Ureter (tissue), 1 donor: ENCODE measurements around the gene CHST11. TPM values are rescaled to one million over a fixed set of nuclear protein-coding genes. Genes with fewer than 3 reads are reported as not detected.

Experiments
- DNase-seq: peaks from one replicate; pipeline ENCODE4 v3.0.0-alpha.2; 2020; ENCODE audit warnings: low spot score
- total RNA-seq: library from RNA; stranded (reverse); gene quantifications from one replicate; pipeline ENCODE4 v1.2.4, GENCODE V29; 2023
- donor health status: DM: yes; HTN: yes; CAD: no.

CHST11 gene
- total RNA-seq: 10.8 TPM

GRCh38 chr12:104456417-104456949 is at the start of gene CHST11:
CHST11 (plus strand) TSS chr12:104456948.
- peak; percentile 75 for DNase-seq

- no peak for DNase-seq
These were observed 49.3 kb upstream of the CHST11 start for GRCh38 chr12:104407438-104407837.

GRCh38 chr12:104407922-104408321 is 48.8 kb upstream of the CHST11 start:
- DNase-seq: no peak

GRCh38 chr12:104410326-104410725 is 46.4 kb upstream of the CHST11 start:
- no peak for DNase-seq

- DNase-seq: no peak
These were observed 46.0 kb upstream of the CHST11 start for GRCh38 chr12:104410786-104411185.

GRCh38 chr12:104411826-104412641 is 44.7 kb upstream of the CHST11 start:
- DNase-seq: no peak

GRCh38 chr12:104412681-104413080 is 44.1 kb upstream of the CHST11 start:
- no peak for DNase-seq

- no peak for DNase-seq
These were observed 43.4 kb upstream of the CHST11 start for GRCh38 chr12:104413330-104413729.

- DNase-seq: no peak
These were observed 42.0 kb upstream of the CHST11 start for GRCh38 chr12:104414581-104415341.

GRCh38 chr12:104415342-104415980 is 41.3 kb upstream of the CHST11 start:
- no peak for DNase-seq

GRCh38 chr12:104416136-104416535 is 40.6 kb upstream of the CHST11 start:
- DNase-seq: no peak

GRCh38 chr12:104416585-104416984 is 40.2 kb upstream of the CHST11 start:
- no peak for DNase-seq

GRCh38 chr12:104419717-104420116 is 37.0 kb upstream of the CHST11 start:
- DNase-seq: no peak

GRCh38 chr12:104420868-104421267 is 35.9 kb upstream of the CHST11 start:
- DNase-seq: no peak

GRCh38 chr12:104421343-104421742 is 35.4 kb upstream of the CHST11 start:
- DNase-seq: no peak

- no peak for DNase-seq
These were observed 34.3 kb upstream of the CHST11 start for GRCh38 chr12:104422441-104422840.

GRCh38 chr12:104423273-104423672 is 33.5 kb upstream of the CHST11 start:
- DNase-seq: no peak

- DNase-seq: no peak
These were observed 32.9 kb upstream of the CHST11 start for GRCh38 chr12:104423809-104424208.

- DNase-seq: no peak
These were observed 31.8 kb upstream of the CHST11 start for GRCh38 chr12:104424955-104425354.

GRCh38 chr12:104425614-104426013 is 31.1 kb upstream of the CHST11 start:
- DNase-seq: no peak

GRCh38 chr12:104426926-104427546 is 29.7 kb upstream of the CHST11 start:
- DNase-seq: no peak

- no peak for DNase-seq
These were observed 29.2 kb upstream of the CHST11 start for GRCh38 chr12:104427547-104427938.
